GM20000 (cell line): ENCODE measurements around the gene PLXND1.
"Not testable (repeated sequence)": the region's sequence is repeated elsewhere in the genome, so short reads cannot be mapped to it uniquely, and the experiment has no call there.

ENCODE experiments used
- DNase-seq: peaks from one replicate; pipeline ENCODE4 v3.0.0; 2012; ENCODE audit warnings: low spot score
- CTCF ChIP-seq: IDR thresholded peaks from 2 replicates; pipeline ENCODE4 v1.5.1; 2012; ENCODE audit warnings: mild to moderate bottlenecking, control low read depth; ENCODE audit errors: extremely low read depth, missing control alignments

PLXND1 gene

GRCh38 chr3:129650256-129650872 is 43.9 kb upstream of the PLXND1 start:
- DNase-seq = peak; percentile 58
- TF ChIP-seq CTCF = peak; percentile 75

- no peak for TF ChIP-seq CTCF
- no peak for DNase-seq
Observed at GRCh38 chr3:129648391-129648790, 41.9 kb upstream of the PLXND1 start.

- no peak for TF ChIP-seq CTCF
- DNase-seq = no peak
Observed at GRCh38 chr3:129645286-129645685, 38.8 kb upstream of the PLXND1 start.

- no peak for DNase-seq
- TF ChIP-seq CTCF = no peak
Observed at GRCh38 chr3:129644836-129645235, 38.4 kb upstream of the PLXND1 start.

- not testable (repeated sequence) for DNase-seq
Observed at GRCh38 chr3:129641567-129642260, 35.2 kb upstream of the PLXND1 start.

- not testable (repeated sequence) for DNase-seq
Observed at GRCh38 chr3:129640985-129641384, 34.5 kb upstream of the PLXND1 start.

- no peak for DNase-seq
- TF ChIP-seq CTCF = no peak
Observed at GRCh38 chr3:129638481-129638880, 32.0 kb upstream of the PLXND1 start.

- DNase-seq = no peak
- no peak for TF ChIP-seq CTCF
Observed at GRCh38 chr3:129636082-129636481, 29.6 kb upstream of the PLXND1 start.
